Suprapubic skin (tissue), 4 donors: ENCODE results near the gene FBLN1.

ENCODE experiments used
- CTCF ChIP-seq, 2 donors: fragments of 200-600 bp in 1 of 2; fragments of 450-650 bp in 1 of 2; sonication (generic) in 1 of 2; IDR thresholded peaks; one replicate each; pipeline ENCODE4 v1.5.1; 2016 to 2019; ENCODE audit warnings: antibody characterized with exemption in 2 of 2, mild to moderate bottlenecking in 1 of 2, moderate library complexity in 1 of 2
- EP300 ChIP-seq: sonication (generic); formaldehyde crosslinking; IDR thresholded peaks from one replicate; pipeline ENCODE4 v1.6.1; 2017; ENCODE audit warnings: antibody characterized with exemption
- POLR2A ChIP-seq, 2 donors: fragments of 450-650 bp; IDR thresholded peaks; one replicate each; pipeline ENCODE4 v1.6.1; 2017; ENCODE audit warnings: antibody characterized with exemption in 2 of 2, mild to moderate bottlenecking in 2 of 2, moderate library complexity in 2 of 2
- POLR2AphosphoS5 ChIP-seq, 3 donors: sonication (generic); formaldehyde crosslinking; IDR thresholded peaks; one replicate each; pipeline ENCODE4 v1.6.1; 2017; ENCODE audit warnings: antibody characterized with exemption in 3 of 3

GRCh38 chr22:45529105-45529504 is 26.4 kb downstream of the FBLN1 start:
- TF ChIP-seq POLR2A (IDR thresholded peaks at IDR 0.05): no peak
- no peak for TF ChIP-seq CTCF (IDR thresholded peaks at IDR 0.05)
- no peak for TF ChIP-seq POLR2AphosphoS5 (IDR thresholded peaks at IDR 0.05)
- no peak for TF ChIP-seq EP300
